ENCODE results near the gene RYK.

RYK gene

GRCh38 chr3:134149286-134149685, 101.4 kb downstream of the RYK start:
- no peak for DNase-seq (ENCODE audit: low read depth, low spot score)

- no peak for DNase-seq (ENCODE audit: low read depth, low spot score)
Observed at GRCh38 chr3:134148534-134148933, 102.1 kb downstream of the RYK start.

DNA sequence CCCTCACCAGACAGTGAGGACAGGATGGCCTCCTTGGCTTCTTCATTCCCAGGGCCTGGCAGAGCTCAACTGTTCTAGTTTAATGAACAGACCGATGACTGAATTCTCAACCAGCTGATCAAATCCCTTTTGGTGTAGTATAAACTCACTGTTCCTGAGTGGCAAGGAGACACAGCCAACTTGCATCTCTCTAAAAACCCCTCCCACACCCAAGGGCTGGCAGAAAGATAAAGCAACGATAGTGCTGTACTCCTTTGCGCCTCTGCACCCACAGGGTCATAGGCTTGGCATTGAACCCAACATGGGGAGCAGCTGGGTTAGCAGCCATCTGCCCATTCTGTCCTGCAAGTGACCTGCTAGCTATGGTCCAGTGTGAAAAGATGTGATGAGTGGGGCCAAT, 103.2 kb downstream of the RYK start:
- DNase-seq (ENCODE audit: low read depth, low spot score) = no peak

DNA sequence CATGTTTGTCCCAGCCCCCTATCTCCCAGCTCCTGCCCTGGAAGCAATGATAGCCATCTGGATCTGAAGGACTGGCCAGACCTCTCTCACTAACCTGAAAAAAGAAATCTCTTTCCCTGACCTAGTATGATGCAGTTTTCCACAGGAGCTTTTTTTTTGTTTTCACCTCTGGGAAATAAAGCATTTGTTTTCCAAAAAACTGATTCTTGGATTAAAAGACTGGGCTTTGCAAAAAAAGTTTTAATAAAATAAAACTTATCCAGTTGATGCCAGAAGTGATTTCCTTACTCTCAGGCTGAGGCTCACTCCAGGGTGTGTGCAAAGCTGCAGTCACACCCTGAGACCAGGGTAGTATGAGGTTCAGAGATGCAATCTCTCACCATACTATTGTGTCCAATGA, 104.0 kb downstream of the RYK start:
- DNase-seq (ENCODE audit: low read depth, low spot score) = no peak

- DNase-seq (ENCODE audit: low read depth, low spot score) = no peak
Observed at GRCh38 chr3:134145183-134145582, 105.5 kb downstream of the RYK start.

DNA sequence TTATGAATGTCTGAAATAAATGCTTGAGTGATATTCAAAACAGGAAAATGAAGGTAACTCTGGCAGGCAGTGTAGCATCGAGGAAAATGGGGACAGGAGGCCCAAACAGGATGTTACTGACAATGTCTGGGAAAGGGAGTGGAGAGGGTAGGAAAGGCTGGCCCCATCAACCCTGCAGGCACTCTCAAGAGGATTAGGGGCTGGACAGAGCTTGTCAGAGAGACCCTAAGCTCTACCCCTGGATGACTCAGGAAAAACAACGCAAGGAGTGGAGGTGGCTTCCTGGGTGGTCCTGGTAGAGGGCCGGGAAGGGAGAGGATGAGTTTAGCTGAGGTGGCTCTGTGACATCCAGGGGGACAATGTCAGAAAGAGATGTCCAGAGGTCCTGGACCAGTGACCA, 106.0 kb downstream of the RYK start:
- DNase-seq (ENCODE audit: low read depth, low spot score) = peak; percentile 42

DNA sequence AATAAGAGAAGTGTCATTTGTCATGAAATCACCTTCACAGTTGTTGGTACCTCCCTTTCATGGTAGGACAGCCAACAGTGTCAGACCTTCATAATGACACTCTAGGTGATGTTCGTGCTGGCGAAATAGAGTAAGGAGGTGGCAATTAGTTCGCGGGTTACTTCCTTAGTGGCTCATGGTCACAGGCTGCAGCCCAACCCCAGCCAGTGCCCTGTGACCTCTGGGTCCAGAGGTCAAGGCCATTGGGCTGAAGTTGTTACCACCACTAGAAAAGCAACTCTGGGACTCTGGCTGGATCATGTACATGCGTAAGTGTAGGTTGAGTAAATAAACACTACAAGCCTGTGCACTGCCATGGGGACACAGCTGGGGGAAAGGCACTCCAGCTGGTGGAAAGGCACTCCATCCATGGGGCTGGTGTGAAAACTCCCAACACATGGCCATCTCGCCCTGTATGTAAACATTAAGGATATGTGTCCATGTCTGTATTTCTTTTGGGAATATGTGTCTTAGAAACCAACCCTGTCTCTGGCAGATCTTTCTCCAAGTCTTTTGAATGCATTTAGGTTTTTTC, 106.7 kb downstream of the RYK start:
- no peak for DNase-seq (ENCODE audit: low read depth, low spot score)

DNA sequence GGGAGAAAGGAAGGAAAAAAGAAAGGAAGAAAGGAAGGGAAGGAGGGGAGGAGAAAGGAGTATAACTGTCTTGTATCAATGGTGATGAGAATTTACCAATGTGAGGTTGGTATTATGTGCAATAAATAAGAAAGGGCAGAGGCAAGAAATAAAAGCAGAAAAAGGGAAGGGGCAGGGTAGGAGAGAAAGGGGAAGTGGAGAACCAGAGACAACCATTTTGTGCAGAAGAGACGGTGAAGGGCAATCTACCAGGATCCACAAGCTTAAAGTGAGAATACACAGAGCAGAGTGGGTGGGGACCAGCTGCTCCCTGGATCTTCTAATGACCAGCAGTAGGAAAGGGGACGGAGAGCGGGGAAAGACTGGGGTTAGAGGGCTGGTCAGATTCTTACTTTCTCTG, 114.1 kb downstream of the RYK start:
- DNase-seq (ENCODE audit: low read depth, low spot score) = no peak

DNA sequence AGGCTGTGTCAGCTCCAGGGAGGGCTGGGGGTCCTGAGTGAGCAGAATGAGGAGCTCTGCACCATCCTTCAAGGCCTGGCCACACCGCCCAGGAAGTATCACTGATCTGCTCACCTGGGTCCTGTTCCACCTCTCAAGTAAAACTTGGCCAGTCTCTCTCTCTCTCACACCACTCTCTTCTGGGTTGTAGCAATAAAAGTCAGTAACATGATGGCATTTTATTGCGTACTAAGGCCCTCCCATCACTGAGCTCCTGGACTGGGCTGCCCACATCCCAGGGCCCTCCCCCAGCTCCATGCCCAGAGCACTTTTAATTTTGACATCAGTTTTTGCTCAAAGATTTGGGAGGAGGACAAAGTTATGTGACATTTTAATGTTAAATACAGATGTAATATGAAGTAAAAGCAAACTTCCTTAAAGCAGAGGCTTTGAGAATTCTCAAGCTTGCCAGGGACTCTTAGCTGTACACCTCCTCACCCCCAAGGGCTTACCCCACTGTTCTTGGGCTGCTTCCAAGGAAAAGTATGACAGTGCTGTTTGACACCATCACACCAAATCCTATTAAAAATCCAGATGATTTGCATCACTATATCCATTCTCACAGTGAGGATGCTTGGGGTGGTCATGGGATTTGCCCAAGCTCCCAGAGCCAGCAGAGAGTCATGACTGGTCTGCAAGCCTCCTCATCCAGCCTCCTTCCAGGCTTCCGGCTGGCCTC, 115.8 kb downstream of the RYK start:
- DNase-seq (ENCODE audit: low read depth, low spot score) = no peak

GRCh38 chr3:134134240-134134639, 116.4 kb downstream of the RYK start:
- DNase-seq (ENCODE audit: low read depth, low spot score) = no peak

DNA sequence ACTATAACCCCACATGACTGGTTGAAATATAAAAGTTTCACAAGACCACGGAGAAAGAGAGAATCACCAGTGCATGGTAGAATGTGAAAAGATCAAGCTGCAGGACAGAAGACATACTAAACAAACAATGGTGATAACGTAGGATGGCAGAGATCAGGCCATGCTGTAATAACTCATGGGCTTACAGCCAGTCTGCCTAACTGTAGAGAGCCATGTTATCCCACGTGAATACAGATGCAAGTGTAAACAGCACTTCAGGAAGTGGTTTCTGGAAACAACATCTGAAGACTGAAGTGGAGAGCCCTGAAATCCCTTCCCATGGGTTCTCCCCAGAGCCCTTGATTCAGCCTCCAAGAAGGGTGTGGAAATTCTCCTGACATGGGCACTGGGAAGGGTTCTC, 117.7 kb downstream of the RYK start:
- no peak for DNase-seq (ENCODE audit: low read depth, low spot score)

DNA sequence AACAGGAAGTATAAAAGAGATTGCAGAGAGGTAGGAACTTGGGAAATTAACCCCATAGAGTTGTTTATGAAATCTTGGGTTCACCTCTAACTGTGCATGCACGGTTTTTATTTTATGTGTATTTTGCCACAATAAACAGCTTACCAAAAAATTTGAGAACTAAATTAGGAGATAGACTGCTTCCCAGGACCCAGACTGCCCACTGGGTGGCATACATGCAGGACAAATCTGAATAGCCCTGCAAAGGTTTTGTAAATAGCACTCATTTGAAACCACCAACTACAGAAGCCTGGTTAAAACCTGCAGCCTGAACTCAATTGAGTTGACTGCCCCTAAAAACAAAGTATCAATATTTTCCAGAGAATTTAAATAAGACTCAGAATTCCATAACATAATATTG, 124.5 kb downstream of the RYK start:
- no peak for DNase-seq (ENCODE audit: low read depth, low spot score)

- DNase-seq (ENCODE audit: low read depth, low spot score) = no peak
Observed at GRCh38 chr3:134114726-134115125, 135.9 kb downstream of the RYK start.

- DNase-seq (ENCODE audit: low read depth, low spot score) = no peak
Observed at GRCh38 chr3:134111616-134112015, 139.0 kb downstream of the RYK start.

GRCh38 chr3:134110963-134111362, 139.7 kb downstream of the RYK start:
- DNase-seq (ENCODE audit: low read depth, low spot score) = no peak

All from ELF-1 (cell line).